Endodermal cell (in vitro differentiated cells): Measurements from ENCODE around the gene BRCA1. TPM values are rescaled to one million over a fixed set of nuclear protein-coding genes. Genes with fewer than 3 reads are reported as not detected.

Experiments used
- DNase-seq: peaks from one replicate; pipeline ENCODE4 v3.0.0-alpha.2; 2017
- H3K27ac ChIP-seq: 2 replicates; pipeline ENCODE4 v1.5.1; 2013; ENCODE audit warnings: mild to moderate bottlenecking, low read depth, low read length, moderate library complexity
- H3K27me3 ChIP-seq: 2 replicates; pipeline ENCODE4 v1.6.1; 2013; ENCODE audit warnings: mild to moderate bottlenecking, low read length, moderate library complexity; ENCODE audit not compliant: insufficient read depth, control insufficient read depth, poor library complexity, severe bottlenecking
- H3K36me3 ChIP-seq: 2 replicates; pipeline ENCODE4 v1.7.0; 2013; ENCODE audit warnings: mild to moderate bottlenecking, low read length, moderate library complexity; ENCODE audit not compliant: control insufficient read depth, insufficient read depth
- H3K4me1 ChIP-seq: one replicate; pipeline ENCODE4 v1.7.0; 2013; ENCODE audit warnings: low read length; ENCODE audit not compliant: control insufficient read depth, insufficient read depth
- H3K4me3 ChIP-seq: 2 replicates; pipeline ENCODE4 v1.5.1; 2013; ENCODE audit warnings: mild to moderate bottlenecking, low read length, moderate library complexity
- H3K9ac ChIP-seq: 2 replicates; pipeline ENCODE4 v1.6.1; 2013; ENCODE audit warnings: mild to moderate bottlenecking, low read length, moderate library complexity; ENCODE audit not compliant: poor library complexity, severe bottlenecking; ENCODE audit errors: extremely low read depth
- H3K9me3 ChIP-seq: 2 replicates; pipeline ENCODE4 v1.6.1; 2013; ENCODE audit warnings: mild to moderate bottlenecking, low read length, moderate library complexity; ENCODE audit not compliant: control insufficient read depth
- H3K27ac Mint-ChIP-seq: 2 replicates; pipeline ENCODE4 v1.8.0; 2020; ENCODE audit warnings: mixed read lengths
- H3K27me3 Mint-ChIP-seq: 2 replicates; pipeline ENCODE4 v1.8.0; 2021; ENCODE audit warnings: mild to moderate bottlenecking, mixed read lengths; ENCODE audit not compliant: insufficient read depth
- H3K36me3 Mint-ChIP-seq: 2 replicates; pipeline ENCODE4 v1.8.0; 2020; ENCODE audit warnings: low read depth, mixed read lengths
- H3K4me1 Mint-ChIP-seq: 2 replicates; pipeline ENCODE4 v1.8.0; 2020; ENCODE audit warnings: mixed read lengths
- H3K4me3 Mint-ChIP-seq: 2 replicates; pipeline ENCODE4 v1.8.0; 2020; ENCODE audit warnings: mild to moderate bottlenecking, moderate library complexity, mixed read lengths
- H3K9me3 Mint-ChIP-seq: 2 replicates; pipeline ENCODE4 v1.8.0; 2020; ENCODE audit warnings: mild to moderate bottlenecking, mixed read lengths
- WGBS, 2 experiments: methylation state at CpG; one replicate each; pipeline versions ENCODE4 v1.1.5 to v1.1.7; 2013; ENCODE audit warnings: missing lambda C conversion rate in 2 of 2, mixed read lengths in 1 of 2; ENCODE audit not compliant: insufficient coverage in 1 of 2, insufficient read length in 1 of 2; 5-methylcytosine and 5-hydroxymethylcytosine counted together
- total RNA-seq, 2 donors: library from RNA; stranded (reverse); fragmentation: NEBNext Ultra II Directional in 1 of 2; extraction: Animal tissue kit (Norgen Biotek cat#: 25700) in 1 of 2; gene quantifications; 2 replicates in 1 of 2; 3 replicates in 1 of 2; pipeline ENCODE4 v1.2.1, GENCODE V29; 2021
- TF ChIP-seq, protein P1 (sequence below): fragments of 200-600 bp; sonication (generic); conservative IDR thresholded peaks from 2 replicates; pipeline ENCODE4 v1.5.0; 2021; ENCODE audit warnings: antibody characterized with exemption, mild to moderate bottlenecking

The BRCA1 gene
- total RNA-seq, 2 donors from 2014 or later: 45.4 to 59.0 TPM

- no peaks in the 10 kb centered on the region for H3K27me3 ChIP-seq
- H3K27ac Mint-ChIP-seq: peak overlapping the region; percentile 86
- H3K36me3 Mint-ChIP-seq: peaks cover 17% of the 10 kb centered on the region
- peaks cover 17% of the 10 kb centered on the region for H3K4me1 Mint-ChIP-seq
- H3K4me3 ChIP-seq: peak overlapping the region; percentile 84
- peak overlapping the region; percentile 30 for H3K9ac ChIP-seq
- H3K27ac ChIP-seq: no peak overlapping the region
- peak overlapping the region; percentile 70 for H3K4me3 Mint-ChIP-seq
- H3K4me1 ChIP-seq: peaks cover 2% of the 10 kb centered on the region
- TF ChIP-seq, protein P1, sequence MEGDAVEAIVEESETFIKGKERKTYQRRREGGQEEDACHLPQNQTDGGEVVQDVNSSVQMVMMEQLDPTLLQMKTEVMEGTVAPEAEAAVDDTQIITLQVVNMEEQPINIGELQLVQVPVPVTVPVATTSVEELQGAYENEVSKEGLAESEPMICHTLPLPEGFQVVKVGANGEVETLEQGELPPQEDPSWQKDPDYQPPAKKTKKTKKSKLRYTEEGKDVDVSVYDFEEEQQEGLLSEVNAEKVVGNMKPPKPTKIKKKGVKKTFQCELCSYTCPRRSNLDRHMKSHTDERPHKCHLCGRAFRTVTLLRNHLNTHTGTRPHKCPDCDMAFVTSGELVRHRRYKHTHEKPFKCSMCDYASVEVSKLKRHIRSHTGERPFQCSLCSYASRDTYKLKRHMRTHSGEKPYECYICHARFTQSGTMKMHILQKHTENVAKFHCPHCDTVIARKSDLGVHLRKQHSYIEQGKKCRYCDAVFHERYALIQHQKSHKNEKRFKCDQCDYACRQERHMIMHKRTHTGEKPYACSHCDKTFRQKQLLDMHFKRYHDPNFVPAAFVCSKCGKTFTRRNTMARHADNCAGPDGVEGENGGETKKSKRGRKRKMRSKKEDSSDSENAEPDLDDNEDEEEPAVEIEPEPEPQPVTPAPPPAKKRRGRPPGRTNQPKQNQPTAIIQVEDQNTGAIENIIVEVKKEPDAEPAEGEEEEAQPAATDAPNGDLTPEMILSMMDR: no peak
- no peaks in the 10 kb centered on the region for H3K27me3 Mint-ChIP-seq
- H3K36me3 ChIP-seq: peaks cover 3% of the 10 kb centered on the region
- 1 to 4% methylated on average over 9 to 27 of the region's 27 CpGs for WGBS, 2 experiments
- no peaks in the 10 kb centered on the region for H3K9me3 Mint-ChIP-seq
- DNase-seq: no peak
- no peaks in the 10 kb centered on the region for H3K9me3 ChIP-seq
Measured at GRCh38 chr17:43025290-43025657, 99.9 kb downstream of the BRCA1 start.

GRCh38 chr17:43024407-43025289 is 100.5 kb downstream of the BRCA1 start, which contains the start of gene RND2:
Gene RND2 (plus strand): TSS chr17:43025231. CDS start chr17:43025348, 117 bp downstream.
- peak within 1 kb of the TSS; percentile 93 for H3K4me3 ChIP-seq

DNA sequence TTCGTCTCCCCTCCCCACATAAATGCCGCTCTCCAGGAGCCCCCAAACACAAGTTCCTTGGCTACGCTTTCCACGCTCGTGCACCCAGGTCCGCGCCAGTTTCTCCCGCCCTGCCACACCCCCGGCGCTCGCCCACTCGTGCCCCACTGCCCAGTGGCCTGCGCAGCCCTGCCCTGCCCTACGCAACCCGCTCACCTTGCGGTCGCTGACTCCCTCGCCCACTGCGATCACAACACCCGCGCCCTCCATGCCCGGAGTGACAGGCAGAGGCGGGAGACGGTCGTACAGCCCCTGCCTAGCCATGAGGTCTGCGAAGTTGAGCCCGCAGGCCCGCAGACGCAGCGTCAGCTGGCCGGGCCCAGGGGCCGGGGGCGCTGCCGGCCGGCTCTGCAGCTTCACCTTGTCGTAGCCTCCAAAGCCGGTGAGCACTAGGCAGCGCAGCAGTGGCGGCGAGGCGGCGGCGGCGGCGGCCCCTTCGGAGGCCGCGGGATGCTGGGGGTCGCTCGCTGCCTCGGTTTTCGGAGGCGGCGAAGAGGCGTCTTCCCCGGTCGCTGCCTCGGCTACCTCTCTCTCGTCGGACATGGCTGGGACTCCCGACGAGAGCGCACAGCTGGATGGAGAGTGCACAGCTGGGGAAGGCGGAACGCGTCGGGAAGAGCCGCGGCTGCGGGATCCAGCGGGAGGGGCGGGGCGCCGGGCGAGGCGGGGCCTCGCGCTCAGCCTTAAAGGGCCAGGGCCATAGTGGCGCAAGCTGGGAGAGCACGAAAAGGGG is 103.2 kb downstream of the BRCA1 start, which contains the start of gene VAT1:
Gene VAT1 (minus strand): TSS at position 645 of the 772 bp plus-strand sequence. CDS start 63 bp downstream, at position 582.
- Histone ChIP-seq H3K4me1 (peaks cover 12% of the 10 kb centered on the region), H3K4me3 (peak within 1 kb of the TSS; percentile 93), H3K27me3 (no peaks in the 10 kb centered on the region), H3K36me3 (peaks cover 29% of the 10 kb centered on the region), H3K9me3 (no peaks in the 10 kb centered on the region), H3K27ac (peak within 1 kb of the TSS; percentile 81), H3K9ac (peak within 1 kb of the TSS; percentile 75)
- Mint-ChIP-seq H3K9me3 (no peaks in the 10 kb centered on the region), H3K4me1 (peaks cover 13% of the 10 kb centered on the region), H3K27ac (peak within 1 kb of the TSS; percentile 97), H3K36me3 (peaks cover 25% of the 10 kb centered on the region), H3K4me3 (peak within 1 kb of the TSS; percentile 98), H3K27me3 (no peaks in the 10 kb centered on the region)
- TF ChIP-seq, protein P1: peak; percentile 31
- DNase-seq: peak; percentile 97
- 0 to 2% methylated on average over 8 to 80 of the region's 80 CpGs for WGBS, 2 experiments

More at GRCh38 chr17:43024407-43025289, 100.5 kb downstream of the BRCA1 start, which contains the start of gene RND2:
- H3K4me1 Mint-ChIP-seq: peaks cover 22% of the 10 kb centered on the region
- WGBS, 2 experiments: 1 to 2% methylated on average over 28 to 54 of the region's 61 CpGs
- no peaks in the 10 kb centered on the region for H3K9me3 Mint-ChIP-seq
- H3K36me3 ChIP-seq: peaks cover 9% of the 10 kb centered on the region
- H3K9me3 ChIP-seq: no peaks in the 10 kb centered on the region
- H3K27me3 Mint-ChIP-seq: no peaks in the 10 kb centered on the region
- peak within 1 kb of the TSS; percentile 97 for H3K27ac ChIP-seq
- H3K4me1 ChIP-seq: peaks cover 9% of the 10 kb centered on the region
- H3K4me3 Mint-ChIP-seq: peak within 1 kb of the TSS; percentile 70
- H3K36me3 Mint-ChIP-seq: peaks cover 23% of the 10 kb centered on the region
- peak within 1 kb of the TSS; percentile 96 for H3K27ac Mint-ChIP-seq
- TF ChIP-seq, protein P1: peak; percentile 81
- H3K27me3 ChIP-seq: no peaks in the 10 kb centered on the region
- H3K9ac ChIP-seq: peak within 1 kb of the TSS; percentile 92
- peak; percentile 99 for DNase-seq
